Right hindlimb (tissue), 1 donor: Measurements from ENCODE around the gene FGF12.
A peak's percentile ranks its signal among the peaks of the same experiment; 100 is the strongest.

ENCODE experiments used
- DNase-seq: peaks from one replicate; pipeline ENCODE4 v3.0.0-alpha.2; 2018

FGF12 gene

GRCh38 chr3:192408647-192409200, 318.6 kb downstream of the FGF12 start:
- DNase-seq, result peak; percentile 37

- DNase-seq, result peak; percentile 49
Measured at GRCh38 chr3:192408007-192408646, 319.2 kb downstream of the FGF12 start.

- DNase-seq, result no peak
Measured at GRCh38 chr3:192399767-192400166, 327.6 kb downstream of the FGF12 start.

GRCh38 chr3:192397012-192397411, 330.3 kb downstream of the FGF12 start:
- no peak for DNase-seq

- no peak for DNase-seq
Measured at GRCh38 chr3:192395506-192395905, 331.8 kb downstream of the FGF12 start.

- DNase-seq, result no peak
Measured at GRCh38 chr3:192392986-192393385, 334.4 kb downstream of the FGF12 start.

- DNase-seq, result no peak
Measured at GRCh38 chr3:192382861-192383260, 344.5 kb downstream of the FGF12 start.

- DNase-seq, result no peak
Measured at GRCh38 chr3:192373586-192373985, 353.8 kb downstream of the FGF12 start.

GRCh38 chr3:192373032-192373431, 354.3 kb downstream of the FGF12 start:
- no peak for DNase-seq

GRCh38 chr3:192372616-192373015, 354.7 kb downstream of the FGF12 start:
- no peak for DNase-seq

GRCh38 chr3:192371870-192372400, 355.4 kb downstream of the FGF12 start:
- DNase-seq, result no peak

GRCh38 chr3:192367616-192368015, 359.7 kb downstream of the FGF12 start:
- no peak for DNase-seq

GRCh38 chr3:192366916-192367315, 360.4 kb downstream of the FGF12 start:
- no peak for DNase-seq

GRCh38 chr3:192365571-192365970, 361.8 kb downstream of the FGF12 start:
- DNase-seq, result no peak

- DNase-seq, result no peak
Measured at GRCh38 chr3:192364316-192364715, 363.0 kb downstream of the FGF12 start.

GRCh38 chr3:192354687-192355086, 372.7 kb downstream of the FGF12 start:
- DNase-seq, result no peak

- DNase-seq, result no peak
Measured at GRCh38 chr3:192352142-192352541, 375.2 kb downstream of the FGF12 start.

GRCh38 chr3:192351441-192351840, 375.9 kb downstream of the FGF12 start:
- no peak for DNase-seq

- DNase-seq, result no peak
Measured at GRCh38 chr3:192340031-192340430, 387.3 kb downstream of the FGF12 start.

GRCh38 chr3:192339214-192339613, 388.1 kb downstream of the FGF12 start:
- no peak for DNase-seq

GRCh38 chr3:192336286-192336685, 391.1 kb downstream of the FGF12 start:
- no peak for DNase-seq

GRCh38 chr3:192332386-192333291, 394.7 kb downstream of the FGF12 start:
- no peak for DNase-seq

- no peak for DNase-seq
Measured at GRCh38 chr3:192331749-192332385, 395.5 kb downstream of the FGF12 start.
